Hepatocyte (in vitro differentiated cells): ENCODE measurements around the gene TARS1.

Experiments used
- EZH2 ChIP-seq: fragments of 200-600 bp; sonication (generic); IDR thresholded peaks from 2 replicates; pipeline ENCODE4 v1.6.1; 2016; ENCODE audit warnings: antibody characterized with exemption, mild to moderate bottlenecking, borderline replicate concordance
- EZH2phosphoT487 ChIP-seq: fragments of 200-600 bp; sonication (generic); IDR thresholded peaks from one replicate; pipeline ENCODE4 v1.6.1; 2018; ENCODE audit warnings: antibody characterized with exemption, mild to moderate bottlenecking, low read depth, moderate library complexity; ENCODE audit not compliant: unreplicated experiment, severe bottlenecking
- TF ChIP-seq, protein P1 (sequence below): fragments of 200-600 bp; sonication (generic); IDR thresholded peaks from 2 replicates; pipeline ENCODE4 v1.5.1; 2016; ENCODE audit warnings: antibody characterized with exemption, mild to moderate bottlenecking; ENCODE audit not compliant: poor library complexity

GRCh38 chr5:33415811-33416354 is 24.9 kb upstream of the TARS1 start:
- TF ChIP-seq EZH2 = no peak
- TF ChIP-seq, protein P1, sequence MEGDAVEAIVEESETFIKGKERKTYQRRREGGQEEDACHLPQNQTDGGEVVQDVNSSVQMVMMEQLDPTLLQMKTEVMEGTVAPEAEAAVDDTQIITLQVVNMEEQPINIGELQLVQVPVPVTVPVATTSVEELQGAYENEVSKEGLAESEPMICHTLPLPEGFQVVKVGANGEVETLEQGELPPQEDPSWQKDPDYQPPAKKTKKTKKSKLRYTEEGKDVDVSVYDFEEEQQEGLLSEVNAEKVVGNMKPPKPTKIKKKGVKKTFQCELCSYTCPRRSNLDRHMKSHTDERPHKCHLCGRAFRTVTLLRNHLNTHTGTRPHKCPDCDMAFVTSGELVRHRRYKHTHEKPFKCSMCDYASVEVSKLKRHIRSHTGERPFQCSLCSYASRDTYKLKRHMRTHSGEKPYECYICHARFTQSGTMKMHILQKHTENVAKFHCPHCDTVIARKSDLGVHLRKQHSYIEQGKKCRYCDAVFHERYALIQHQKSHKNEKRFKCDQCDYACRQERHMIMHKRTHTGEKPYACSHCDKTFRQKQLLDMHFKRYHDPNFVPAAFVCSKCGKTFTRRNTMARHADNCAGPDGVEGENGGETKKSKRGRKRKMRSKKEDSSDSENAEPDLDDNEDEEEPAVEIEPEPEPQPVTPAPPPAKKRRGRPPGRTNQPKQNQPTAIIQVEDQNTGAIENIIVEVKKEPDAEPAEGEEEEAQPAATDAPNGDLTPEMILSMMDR = no peak
- TF ChIP-seq EZH2phosphoT487 = no peak
